Measurements from ENCODE around the gene CFAP410.
"Not testable (repeated sequence)": the region's sequence is repeated elsewhere in the genome, so short reads cannot be mapped to it uniquely, and the experiment has no call there.

CFAP410 gene

DNA sequence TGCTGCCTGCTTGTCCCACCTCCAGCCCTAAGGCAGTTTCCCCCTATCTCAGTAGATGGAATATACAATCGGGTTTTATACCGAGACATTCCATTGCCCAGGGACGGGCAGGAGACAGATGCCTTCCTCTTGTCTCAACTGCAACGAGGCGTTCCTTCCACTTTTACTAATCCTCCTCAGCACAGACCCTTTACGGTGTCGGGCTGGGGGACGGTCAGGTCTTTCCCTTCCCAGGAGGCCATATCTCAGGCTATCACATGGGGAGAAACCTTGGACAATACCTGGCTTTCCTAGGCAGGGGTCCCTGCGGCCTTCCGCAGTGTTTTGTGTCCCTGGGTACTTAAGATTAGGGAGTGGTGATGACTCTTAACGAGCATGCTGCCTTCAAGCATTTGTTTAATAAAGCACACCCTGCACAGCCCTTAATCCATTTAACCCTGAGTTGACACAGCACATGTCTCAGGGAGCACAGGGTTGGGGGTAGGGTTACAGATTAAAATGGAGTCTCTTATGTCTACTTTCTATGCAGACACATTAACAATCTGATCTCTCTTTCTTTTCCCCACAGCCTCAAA lies 55.9 kb downstream of the CFAP410 start:
- not testable (repeated sequence) for DNase-seq

DNA sequence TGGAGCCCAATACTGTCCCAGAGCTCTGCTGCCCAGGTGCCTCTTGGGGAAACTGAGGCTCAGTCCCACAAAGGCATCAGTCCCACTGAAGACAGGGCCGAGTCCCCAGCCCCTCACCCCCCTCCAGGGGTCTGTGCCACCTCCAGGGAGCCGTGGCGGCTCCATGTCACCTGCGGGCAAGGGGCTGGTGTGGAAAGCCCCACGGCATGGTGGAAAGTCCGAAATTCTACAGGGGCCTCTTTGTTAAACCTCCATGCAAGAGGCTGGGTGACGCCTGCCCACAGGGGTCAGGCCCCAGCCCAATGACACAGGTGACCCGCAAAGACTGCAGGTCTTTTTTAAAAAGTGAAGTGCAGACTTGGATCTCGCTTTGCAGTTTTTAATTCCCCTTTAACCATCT lies 56.8 kb downstream of the CFAP410 start:
- no peak for DNase-seq

- no peak for DNase-seq
These were observed 57.4 kb downstream of the CFAP410 start for GRCh38 chr21:44281801-44282200.

GRCh38 chr21:44279354-44280260 lies 59.6 kb downstream of the CFAP410 start:
- no peak for DNase-seq
